OCI-LY1 (cell line): ENCODE data around the gene NXN.

Experiments
- EZH2 ChIP-seq: fragments of 200-600 bp; sonication (generic), shearing (Covaris generic); IDR thresholded peaks from 2 replicates; pipeline ENCODE4 v1.8.0; 2017; ENCODE audit warnings: borderline replicate concordance, mixed run types, mild to moderate bottlenecking, antibody characterized with exemption, low read length, moderate library complexity, mixed read lengths
- TF ChIP-seq, protein P1 (sequence below): fragments of 200-600 bp; sonication (generic), shearing (Covaris generic); IDR thresholded peaks from 2 replicates; pipeline ENCODE4 v1.5.1; 2017; ENCODE audit warnings: mild to moderate bottlenecking, antibody characterized with exemption, low read length, moderate library complexity, mixed read lengths

DNA sequence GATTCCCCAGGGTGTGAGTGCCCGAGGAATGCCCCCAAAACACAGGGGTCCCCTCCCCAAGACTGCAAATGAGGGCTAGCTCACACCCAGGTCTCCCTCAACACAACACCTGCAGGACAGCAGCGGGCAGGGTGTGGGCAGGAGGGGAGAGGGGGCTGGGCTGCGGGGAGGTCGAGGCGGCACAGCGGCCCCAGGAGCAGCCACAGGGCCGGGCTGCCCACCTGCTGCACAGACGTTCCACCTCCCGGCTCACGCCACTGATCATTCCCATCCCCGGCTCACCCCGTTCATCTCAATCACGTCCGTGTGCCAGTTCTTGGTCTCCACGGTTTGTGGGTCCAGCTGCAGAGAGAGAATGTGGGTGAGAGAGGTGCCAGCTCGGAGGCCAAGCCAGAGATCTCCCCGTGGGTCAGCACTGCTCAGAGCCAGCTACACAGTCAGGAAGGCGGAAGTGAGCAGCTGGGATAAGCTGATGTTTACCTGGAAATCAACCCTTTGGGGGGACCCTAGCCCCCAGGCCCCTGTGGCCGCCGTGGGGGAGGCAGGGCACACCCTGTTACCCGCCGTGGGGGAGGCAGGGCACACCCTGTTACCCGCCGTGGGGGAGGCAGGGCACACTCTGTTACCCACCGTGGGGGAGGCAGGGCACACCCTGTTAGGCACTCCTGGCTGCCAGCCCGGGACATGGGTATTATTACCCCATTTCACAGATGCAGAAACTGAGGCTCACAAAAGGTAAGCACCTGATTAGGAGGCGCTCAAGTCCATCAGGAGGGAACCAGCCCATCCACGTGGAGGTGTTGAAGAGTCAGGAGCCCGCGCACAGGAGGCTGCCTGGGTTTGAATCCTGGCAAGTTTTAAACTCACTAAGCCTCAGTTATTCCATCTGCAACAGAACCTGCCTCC lies 33.5 kb upstream of the NXN start:
- no peak for TF ChIP-seq EZH2
- TF ChIP-seq, protein P1, sequence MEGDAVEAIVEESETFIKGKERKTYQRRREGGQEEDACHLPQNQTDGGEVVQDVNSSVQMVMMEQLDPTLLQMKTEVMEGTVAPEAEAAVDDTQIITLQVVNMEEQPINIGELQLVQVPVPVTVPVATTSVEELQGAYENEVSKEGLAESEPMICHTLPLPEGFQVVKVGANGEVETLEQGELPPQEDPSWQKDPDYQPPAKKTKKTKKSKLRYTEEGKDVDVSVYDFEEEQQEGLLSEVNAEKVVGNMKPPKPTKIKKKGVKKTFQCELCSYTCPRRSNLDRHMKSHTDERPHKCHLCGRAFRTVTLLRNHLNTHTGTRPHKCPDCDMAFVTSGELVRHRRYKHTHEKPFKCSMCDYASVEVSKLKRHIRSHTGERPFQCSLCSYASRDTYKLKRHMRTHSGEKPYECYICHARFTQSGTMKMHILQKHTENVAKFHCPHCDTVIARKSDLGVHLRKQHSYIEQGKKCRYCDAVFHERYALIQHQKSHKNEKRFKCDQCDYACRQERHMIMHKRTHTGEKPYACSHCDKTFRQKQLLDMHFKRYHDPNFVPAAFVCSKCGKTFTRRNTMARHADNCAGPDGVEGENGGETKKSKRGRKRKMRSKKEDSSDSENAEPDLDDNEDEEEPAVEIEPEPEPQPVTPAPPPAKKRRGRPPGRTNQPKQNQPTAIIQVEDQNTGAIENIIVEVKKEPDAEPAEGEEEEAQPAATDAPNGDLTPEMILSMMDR: no peak
